Endothelial cell of umbilical vein (primary cell): ENCODE data around the gene RMND1. TPM values are rescaled to one million over a fixed set of nuclear protein-coding genes. Genes with fewer than 3 reads are reported as not detected.

ENCODE experiments used
- BruUV-seq: library from RNA; stranded (reverse); fragments of 400-500 nt; replicated peaks from 2 replicates; lab custom pipeline; 2021; lab: Mats Ljungman, UMichigan
- CTCF ChIA-PET: fragments of 300-600, 350-600 bp; sonication (Branson Sonifier 250); formaldehyde crosslinking; loops from one replicate; lab custom pipeline; 2021; ENCODE audit warnings: antibody characterized with exemption, inconsistent platforms; lab: Charles Lee
- POLR2A ChIA-PET: fragments of 300-600, 350-600 bp; sonication (Branson Sonifier 250); formaldehyde crosslinking; loops from one replicate; lab custom pipeline; 2021; ENCODE audit warnings: antibody characterized with exemption, inconsistent platforms; lab: Charles Lee
- DNase-seq: peaks from one replicate; pipeline ENCODE4 v3.0.0-alpha.2; 2011; ENCODE audit warnings: low read depth, low spot score
- FAIRE-seq: peaks from 2 replicates; lab custom pipeline; 2011; peaks lifted over from hg19 to GRCh38; lab: Jason Lieb, UNC
- H2AFZ ChIP-seq: 2 replicates; pipeline ENCODE4 v1.6.0; 2012; ENCODE audit warnings: low read depth, low read length, control low read depth, inconsistent platforms
- H3K27ac ChIP-seq: 2 replicates; pipeline ENCODE4 v1.5.1; 2011; ENCODE audit warnings: low read depth, mild to moderate bottlenecking, control low read depth, low read length, moderate library complexity; ENCODE audit not compliant: insufficient read depth
- H3K27me3 ChIP-seq, 2 experiments: 2 replicates each; pipeline versions ENCODE4 v1.6.0 to v1.6.1; 2011; ENCODE audit warnings: low read length in 2 of 2, mixed read lengths in 1 of 2; ENCODE audit not compliant: control insufficient read depth in 2 of 2, insufficient read depth in 2 of 2
- H3K36me3 ChIP-seq, 2 experiments: 2 replicates in 1 of 2; 3 replicates in 1 of 2; pipeline ENCODE4 v1.5.1; 2011; ENCODE audit warnings: low read length in 2 of 2, mild to moderate bottlenecking in 1 of 2, moderate library complexity in 1 of 2; ENCODE audit not compliant: control insufficient read depth in 2 of 2, insufficient read depth in 2 of 2; ENCODE audit errors: extremely low read depth in 1 of 2
- H3K4me1 ChIP-seq: 3 replicates; pipeline ENCODE4 v1.5.1; 2011; ENCODE audit warnings: mild to moderate bottlenecking, low read length; ENCODE audit not compliant: control insufficient read depth, insufficient read depth; ENCODE audit errors: extremely low read depth
- H3K4me2 ChIP-seq: 2 replicates; pipeline ENCODE4 v1.6.1; 2011; ENCODE audit warnings: low read length, control low read depth, mixed read lengths; ENCODE audit not compliant: insufficient read depth
- H3K4me3 ChIP-seq, 3 experiments: fragments of 200-600 bp in 1 of 3; sonication (generic), shearing (Covaris generic) in 1 of 3; replicated peaks in 1 of 3; 2 replicates each; pipeline ENCODE4 v1.5.1; 2011 to 2016; ENCODE audit warnings: control low read depth in 3 of 3, low read length in 3 of 3, mild to moderate bottlenecking in 2 of 3, inconsistent platforms in 1 of 3, low read depth in 1 of 3, moderate library complexity in 1 of 3; ENCODE audit not compliant: insufficient read depth in 1 of 3
- H3K79me2 ChIP-seq: 2 replicates; pipeline ENCODE4 v1.6.0; 2012; ENCODE audit warnings: low read length, inconsistent platforms; ENCODE audit not compliant: control insufficient read depth, insufficient read depth
- H3K9ac ChIP-seq: replicated peaks from 2 replicates; pipeline ENCODE3; 2011; ENCODE audit warnings: low read length, control low read depth; ENCODE audit not compliant: insufficient read depth; ENCODE audit errors: extremely low read depth
- H3K9me1 ChIP-seq: replicated peaks from 3 replicates; pipeline ENCODE4 v1.6.0; 2011; ENCODE audit warnings: mild to moderate bottlenecking, low read length; ENCODE audit not compliant: control insufficient read depth, insufficient read depth; ENCODE audit errors: extremely low read depth
- H3K9me3 ChIP-seq: replicated peaks from 2 replicates; pipeline ENCODE4 v1.5.1; 2012; ENCODE audit warnings: low read length, inconsistent platforms; ENCODE audit not compliant: control insufficient read depth, insufficient read depth
- H4K20me1 ChIP-seq: replicated peaks from 2 replicates; pipeline ENCODE3; 2011; ENCODE audit warnings: mild to moderate bottlenecking, low read length; ENCODE audit not compliant: control insufficient read depth, insufficient read depth; ENCODE audit errors: extremely low read depth
- CTCF ChIP-seq, 2 donors: IDR thresholded peaks; 1 replicate in 1 of 2; 2 replicates in 1 of 2; pipeline ENCODE4 v1.5.1; 2011; ENCODE audit warnings: low read length in 2 of 2, mild to moderate bottlenecking in 2 of 2, moderate library complexity in 2 of 2, control low read depth in 1 of 2, inconsistent platforms in 1 of 2, low read depth in 1 of 2; ENCODE audit not compliant: insufficient read depth in 1 of 2; ENCODE audit errors: extremely low read depth in 1 of 2
- EZH2 ChIP-seq: IDR thresholded peaks from 2 replicates; pipeline ENCODE4 v1.6.1; 2012; ENCODE audit warnings: borderline replicate concordance, low read depth, mild to moderate bottlenecking, moderate library complexity, low read length, inconsistent platforms; ENCODE audit not compliant: severe bottlenecking
- FOS ChIP-seq: IDR thresholded peaks from 2 replicates; pipeline ENCODE4 v1.6.1; 2011; ENCODE audit warnings: mild to moderate bottlenecking, low read length, moderate library complexity, borderline replicate concordance; ENCODE audit not compliant: insufficient read depth
- GATA2 ChIP-seq: IDR thresholded peaks from 2 replicates; pipeline ENCODE4 v1.7.0; 2011; ENCODE audit warnings: low read depth, mild to moderate bottlenecking, moderate library complexity, mixed read lengths, low read length; ENCODE audit not compliant: insufficient read length, insufficient read depth
- JUN ChIP-seq: IDR thresholded peaks from 2 replicates; pipeline ENCODE4 v1.6.1; 2011; ENCODE audit warnings: borderline replicate concordance, low read depth; ENCODE audit not compliant: insufficient read length, insufficient read depth
- MAX ChIP-seq: IDR thresholded peaks from 2 replicates; pipeline ENCODE4 v1.6.1; 2011; ENCODE audit not compliant: insufficient read depth, insufficient read length
- MYC ChIP-seq: IDR thresholded peaks from one replicate; pipeline ENCODE4 v1.6.1; 2011; ENCODE audit warnings: mild to moderate bottlenecking, low read depth, low read length
- POLR2A ChIP-seq: IDR thresholded peaks from 2 replicates; pipeline ENCODE4 v1.6.1; 2012; ENCODE audit warnings: low read depth, mild to moderate bottlenecking, control low read depth, low read length
- POLR2AphosphoS5 ChIP-seq: IDR thresholded peaks from 2 replicates; pipeline ENCODE4 v1.6.1; 2012; ENCODE audit warnings: low read depth, mild to moderate bottlenecking, control low read depth, low read length, moderate library complexity; ENCODE audit not compliant: insufficient read depth
- dilution Hi-C: fragments of 300-500 bp; cut with MboI; formaldehyde crosslinking; loops from one replicate; pipeline ENCODE4 v1.15.0; 2019; ENCODE audit warnings: low sequenced_read_pairs; ENCODE audit not compliant: extremely low pct_ligation_motif_present
- intact Hi-C: fragments of 100-400 bp; cut with micrococcal nuclease; formaldehyde crosslinking; loops from one replicate; pipeline ENCODE4 v1.10.0; 2022
- polyA plus RNA-seq, 4 experiments: library from polyadenylated mRNA; depleted of rRNA in 3 of 4; stranded (reverse) in 3 of 4; unstranded in 1 of 4; fragments of >200 nt; gene quantifications; 2 replicates each; pipeline versions ENCODE4 v1.2.1 to v1.2.3, GENCODE V29; 2011 to 2012; ENCODE audit warnings: missing spikeins in 1 of 4
- total RNA-seq: library from RNA; stranded (reverse); gene quantifications from 2 replicates; pipeline ENCODE4 v1.2.3, GENCODE V29; 2021

RMND1 gene
- total and polyA plus RNA-seq, 2 donors (not counting 3 experiments of a cell fraction or from before 2014, with no cell fraction given): 6.3 to 21.4 TPM

GRCh38 chr6:151432651-151433050, 19.3 kb downstream of the RMND1 start:
- H3K9me3 ChIP-seq: no peaks in the 10 kb centered on the region
- H3K79me2 ChIP-seq: no peaks in the 10 kb centered on the region
- no peaks in the 10 kb centered on the region for H3K27me3 ChIP-seq
- H3K4me3 ChIP-seq: no peak overlapping the region
- no peak overlapping the region for H3K9ac ChIP-seq
- H3K36me3 ChIP-seq: peaks cover 3 to 8% of the 10 kb centered on the region in 2 experiments
- TF ChIP-seq CTCF (IDR thresholded peaks at IDR 0.05; ENCODE audit: extremely low read depth in 1 of 2, insufficient read depth in 1 of 2, low read depth in 1 of 2, low read length in 2 of 2) (no peak), MAX (no peak), POLR2A (no peak), EZH2 (no peak), POLR2AphosphoS5 (no peak), FOS (no peak), GATA2 (no peak), MYC (no peak), JUN (no peak)
- peaks cover 7% of the 10 kb centered on the region for H3K4me1 ChIP-seq
- FAIRE-seq: no peak
- dilution Hi-C loops (no loop called here), intact Hi-C loops (no loop called here)
- BruUV-seq: no TSS peak
- no peak for DNase-seq
- ChIA-PET CTCF (interaction anchor here (1.4 kb wide), 1 partner anchor 13 kb away, joined by 3 read pairs; no protein-coding TSS in a partner anchor), POLR2A (no interaction called here)
- no peaks in the 10 kb centered on the region for H3K9me1 ChIP-seq
- no peaks in the 10 kb centered on the region for H4K20me1 ChIP-seq
- H2AFZ ChIP-seq: no peak overlapping the region
- no peak overlapping the region for H3K4me2 ChIP-seq
- no peak overlapping the region for H3K27ac ChIP-seq
